SK-N-MC (cell line): ENCODE measurements around the gene GID8.
"Not testable (repeated sequence)": the region's sequence is repeated elsewhere in the genome, so short reads cannot be mapped to it uniquely, and the experiment has no call there.

Experiments used
- DNase-seq: peaks from one replicate; pipeline ENCODE4 v3.0.0-alpha.2; 2011; ENCODE audit warnings: low read depth, low spot score
- H3K27ac ChIP-seq: fragments of 200-600 bp; sonication (generic); 2 replicates; pipeline ENCODE4 v1.5.1; 2016; ENCODE audit warnings: mixed run types
- H3K36me3 ChIP-seq: fragments of 200-600 bp; sonication (generic); 2 replicates; pipeline ENCODE4 v1.6.1; 2017; ENCODE audit warnings: antibody characterized with exemption, low read length, mixed read lengths; ENCODE audit not compliant: insufficient read depth
- H3K4me3 ChIP-seq: fragments of 200-600 bp; sonication (generic); 2 replicates; pipeline ENCODE4 v1.5.1; 2016
- H3K9ac ChIP-seq: fragments of 200-600 bp; sonication (generic); 2 replicates; pipeline ENCODE4 v1.8.0; 2017; ENCODE audit warnings: mixed run types, mixed read lengths; ENCODE audit not compliant: insufficient read length
- H3K9me3 ChIP-seq: fragments of 200-600 bp; sonication (generic); 2 replicates; pipeline ENCODE4 v1.6.1; 2017; ENCODE audit warnings: low read depth, mild to moderate bottlenecking, antibody characterized with exemption, low read length, moderate library complexity, mixed read lengths
- EZH2 ChIP-seq: fragments of 200-600 bp; sonication (generic); IDR thresholded peaks from one replicate; pipeline ENCODE4 v1.6.1; 2017; ENCODE audit warnings: antibody characterized with exemption
- FOXP2 ChIP-seq: optimal IDR thresholded peaks from 2 replicates; pipeline ENCODE3; 2011; ENCODE audit warnings: mild to moderate bottlenecking, moderate library complexity; ENCODE audit not compliant: insufficient read depth; ENCODE audit errors: extremely low read length, control extremely low read depth
- POLR2AphosphoS5 ChIP-seq: IDR thresholded peaks from 2 replicates; pipeline ENCODE4 v1.6.1; 2012; ENCODE audit warnings: mild to moderate bottlenecking, low read depth, low read length, borderline replicate concordance

Gene GID8

DNA sequence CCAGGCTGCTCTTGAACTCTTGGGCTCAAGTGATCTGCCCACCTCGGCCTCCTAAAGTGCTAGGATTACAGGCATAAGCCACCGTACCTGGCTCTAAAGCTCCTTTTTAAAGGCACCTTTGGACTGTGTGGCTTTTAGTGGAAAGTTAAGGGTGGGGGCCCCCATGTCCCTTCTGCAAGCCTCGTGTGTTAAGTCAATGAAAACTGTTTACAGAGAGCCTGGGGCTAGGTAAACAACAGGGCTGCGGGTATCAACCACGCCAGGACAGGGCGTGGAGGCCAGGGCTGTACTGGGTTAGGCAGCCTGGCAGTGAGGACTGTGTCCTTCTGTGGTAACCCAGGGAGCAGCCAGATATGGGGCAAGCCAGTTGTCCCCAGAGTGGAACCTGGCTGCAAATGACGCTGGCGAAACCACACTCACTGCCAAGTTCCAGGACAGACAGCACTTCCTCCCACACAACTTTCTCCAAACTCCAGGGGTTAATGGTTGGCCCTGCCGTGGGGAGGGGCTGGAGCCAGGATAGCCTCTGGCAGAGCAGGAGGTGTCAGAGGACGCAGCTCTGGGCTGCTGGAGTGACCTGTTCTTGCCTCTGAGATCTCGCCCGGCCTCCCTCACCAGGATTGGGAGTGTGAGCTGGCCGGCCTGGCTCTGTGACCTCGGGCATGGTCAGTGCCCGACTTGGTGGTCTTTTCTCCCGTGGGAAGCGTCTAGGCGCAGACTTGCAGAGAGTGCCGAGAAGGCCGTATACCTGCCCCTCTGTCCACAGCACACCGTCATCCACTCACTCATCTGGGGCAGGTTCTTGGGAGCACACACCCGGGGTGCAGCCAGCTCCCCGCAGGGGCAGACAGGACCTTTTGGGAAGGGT is 17.8 kb downstream of the GID8 start:
- TF ChIP-seq POLR2AphosphoS5, result no peak
- no peak for TF ChIP-seq EZH2
- no peak for TF ChIP-seq FOXP2
- H3K4me3 ChIP-seq, result no peak overlapping the region
- no peaks in the 10 kb centered on the region for H3K9me3 ChIP-seq
- H3K27ac ChIP-seq, result no peak overlapping the region
- no peak overlapping the region for H3K9ac ChIP-seq
- DNase-seq, result no peak
- no peaks in the 10 kb centered on the region for H3K36me3 ChIP-seq

DNA sequence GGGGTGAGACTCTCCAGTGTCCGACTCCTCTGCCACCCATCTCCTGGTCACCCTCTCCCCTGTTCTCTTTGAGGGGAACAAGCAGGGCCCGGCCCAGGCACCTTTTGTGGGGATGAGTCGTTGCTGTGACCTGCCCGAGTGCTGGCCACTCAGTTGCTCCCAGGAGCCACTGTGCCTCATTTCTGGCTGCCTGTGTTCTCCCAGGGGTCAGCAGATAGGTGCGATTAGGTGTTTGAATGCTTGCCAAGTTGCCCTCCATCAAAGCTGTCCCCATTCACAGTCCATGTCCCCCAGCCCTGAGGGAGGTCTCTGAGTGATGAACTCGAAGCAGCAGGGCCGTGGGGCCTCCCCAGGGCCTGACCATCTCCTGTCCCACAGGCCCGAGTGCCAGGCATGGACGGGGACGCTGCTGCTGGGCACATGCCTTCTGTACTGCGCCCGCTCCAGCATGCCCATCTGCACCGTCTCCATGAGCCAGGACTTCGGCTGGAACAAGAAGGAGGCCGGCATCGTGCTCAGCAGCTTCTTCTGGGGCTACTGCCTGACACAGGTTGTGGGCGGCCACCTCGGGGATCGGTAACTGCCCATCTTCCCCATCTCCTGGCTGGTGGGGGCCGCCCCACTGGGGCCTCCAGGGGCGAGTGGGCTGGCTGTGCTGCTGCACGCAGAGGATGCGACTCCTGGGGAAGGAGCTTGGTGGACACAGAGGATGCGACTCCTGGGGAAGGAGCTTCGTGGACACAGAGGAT is 18.6 kb downstream of the GID8 start:
- Histone ChIP-seq H3K9me3 (no peaks in the 10 kb centered on the region), H3K36me3 (no peaks in the 10 kb centered on the region), H3K27ac (no peak overlapping the region), H3K4me3 (no peak overlapping the region), H3K9ac (no peak overlapping the region)
- TF ChIP-seq FOXP2 (no peak), POLR2AphosphoS5 (no peak), EZH2 (no peak)
- DNase-seq, result no peak

DNA sequence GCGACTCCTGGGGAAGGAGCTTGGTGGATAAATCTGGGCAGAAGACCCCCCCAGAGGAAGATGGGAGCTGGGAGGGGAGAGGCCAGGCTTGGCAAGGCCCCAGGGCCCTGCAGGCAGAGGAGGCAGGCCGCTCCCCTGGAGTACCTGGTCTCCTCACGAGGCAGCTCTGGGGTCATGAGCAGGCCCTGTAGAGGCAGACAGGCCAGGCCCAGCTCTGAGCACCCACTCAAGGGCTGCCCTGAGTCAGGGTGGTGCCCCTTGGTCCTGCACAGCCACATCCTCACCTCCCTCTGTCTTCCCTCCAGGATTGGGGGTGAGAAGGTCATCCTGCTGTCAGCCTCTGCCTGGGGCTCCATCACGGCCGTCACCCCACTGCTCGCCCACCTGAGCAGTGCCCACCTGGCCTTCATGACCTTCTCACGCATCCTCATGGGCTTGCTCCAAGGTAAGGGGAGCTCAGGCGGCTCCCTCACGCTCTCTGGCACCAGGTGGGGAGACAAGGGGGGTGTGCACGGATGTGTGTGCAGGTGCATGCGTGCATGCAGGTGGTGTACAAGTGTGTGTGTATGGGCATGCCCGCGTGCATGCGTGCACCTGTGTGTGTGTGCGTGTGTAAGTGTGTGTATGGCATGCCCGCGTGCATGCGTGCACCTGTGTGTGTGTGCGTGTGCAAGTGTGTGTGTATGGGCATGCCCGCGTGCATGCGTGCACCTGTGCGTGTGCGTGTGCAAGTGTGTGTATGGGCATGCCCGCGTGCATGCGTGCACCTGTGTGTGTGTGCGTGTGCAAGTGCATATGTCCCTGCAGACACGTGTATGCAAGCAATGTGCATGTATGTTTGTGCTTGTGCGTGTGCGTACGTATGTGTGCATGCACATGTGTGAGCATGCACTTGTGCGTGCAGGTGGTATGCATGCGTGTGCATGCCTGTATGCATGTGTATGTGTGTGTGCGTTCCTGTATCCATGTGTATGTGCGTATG is 19.5 kb downstream of the GID8 start:
- H3K36me3 ChIP-seq, result no peaks in the 10 kb centered on the region
- H3K4me3 ChIP-seq, result no peak overlapping the region
- H3K27ac ChIP-seq, result no peak overlapping the region
- no peak for TF ChIP-seq POLR2AphosphoS5
- no peak for TF ChIP-seq EZH2
- no peak for TF ChIP-seq FOXP2
- H3K9me3 ChIP-seq, result no peaks in the 10 kb centered on the region
- no peak for DNase-seq
- H3K9ac ChIP-seq, result no peak overlapping the region

DNA sequence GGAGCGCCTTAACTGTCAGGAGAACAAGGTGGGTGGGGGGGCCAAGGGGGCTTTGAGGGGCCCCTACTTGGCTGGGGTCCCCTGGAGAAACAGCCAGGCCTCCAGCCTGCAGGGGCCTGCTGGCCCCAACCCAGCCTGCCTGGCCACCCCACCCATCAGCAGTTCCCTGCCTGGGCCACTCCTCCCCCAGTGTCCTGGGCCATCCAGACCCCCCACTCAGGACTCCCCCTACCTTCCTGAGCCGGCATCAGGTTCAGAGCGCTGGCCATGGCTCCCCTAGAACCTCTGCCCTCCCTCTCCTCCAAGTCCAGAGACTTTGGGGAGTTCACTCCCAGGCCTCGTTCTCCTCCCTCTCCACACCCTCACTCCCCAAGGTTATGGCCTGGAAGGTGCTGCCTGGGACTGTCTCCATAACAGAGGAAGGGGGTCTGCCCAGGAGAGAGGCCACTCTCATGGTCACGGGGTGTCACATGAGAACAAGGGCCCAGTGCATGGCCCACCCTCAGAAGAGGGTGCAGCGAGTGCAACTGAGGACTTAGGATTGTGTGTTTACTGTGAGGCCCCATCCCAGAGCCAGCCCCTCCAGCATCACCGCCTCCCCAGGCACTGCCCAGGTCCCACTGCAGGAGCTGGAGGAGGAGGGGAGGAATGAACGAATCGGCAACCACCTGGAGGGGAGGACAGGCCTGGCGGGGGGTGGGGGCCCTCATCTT is 20.6 kb downstream of the GID8 start:
- no peak for DNase-seq
- TF ChIP-seq EZH2, result no peak
- TF ChIP-seq FOXP2, result no peak
- no peak for TF ChIP-seq POLR2AphosphoS5
- H3K9me3 ChIP-seq, result no peaks in the 10 kb centered on the region
- no peak overlapping the region for H3K27ac ChIP-seq
- no peak overlapping the region for H3K9ac ChIP-seq
- H3K4me3 ChIP-seq, result no peak overlapping the region
- H3K36me3 ChIP-seq, result no peaks in the 10 kb centered on the region

DNA sequence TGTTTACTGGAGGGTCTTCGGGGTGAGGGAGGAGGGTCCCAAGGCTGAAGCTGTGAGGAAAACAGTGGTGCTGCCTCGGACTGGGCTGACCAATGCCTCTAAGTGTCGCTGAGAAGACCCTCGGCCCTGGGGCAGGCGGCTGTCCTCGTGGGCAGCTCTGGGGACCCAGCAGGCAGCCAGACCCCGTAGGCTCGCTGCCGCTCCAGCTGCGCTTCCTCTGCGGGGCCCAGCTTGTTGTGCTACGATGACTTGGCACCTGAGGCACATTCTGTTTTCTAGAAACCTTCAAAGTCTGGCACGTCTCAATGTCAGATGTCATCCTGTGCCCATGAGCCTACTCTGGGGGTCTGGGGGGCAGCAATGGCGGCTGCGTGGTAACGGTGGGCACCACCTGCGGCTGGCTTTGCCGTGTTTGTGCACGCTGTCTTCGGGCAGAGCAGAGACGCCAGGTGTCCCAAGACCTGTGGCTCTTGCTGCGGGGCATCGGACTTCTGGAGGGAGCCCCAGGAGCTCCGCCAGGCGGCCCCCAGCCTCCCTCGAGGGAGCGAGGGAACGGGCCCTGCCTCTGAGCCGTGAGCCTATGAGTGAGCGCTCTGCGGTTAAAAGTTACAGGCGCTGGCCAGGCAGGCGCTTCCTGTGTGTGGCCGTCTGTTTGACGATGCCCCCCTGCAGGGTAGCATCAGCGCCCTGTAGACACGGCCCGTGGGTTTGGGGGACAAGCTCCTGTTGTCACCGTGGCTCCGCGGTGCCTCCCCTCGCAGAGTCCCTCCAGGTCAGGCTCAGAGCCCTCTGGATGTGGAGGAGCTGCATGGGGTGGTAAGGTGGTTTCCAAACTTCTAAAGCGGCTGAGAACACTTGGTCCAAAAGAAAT is 21.4 kb downstream of the GID8 start:
- TF ChIP-seq EZH2 (no peak), POLR2AphosphoS5 (no peak), FOXP2 (no peak)
- H3K27ac ChIP-seq, result no peak overlapping the region
- no peak overlapping the region for H3K4me3 ChIP-seq
- H3K9me3 ChIP-seq, result no peaks in the 10 kb centered on the region
- no peaks in the 10 kb centered on the region for H3K36me3 ChIP-seq
- H3K9ac ChIP-seq, result no peak overlapping the region
- DNase-seq, result no peak

DNA sequence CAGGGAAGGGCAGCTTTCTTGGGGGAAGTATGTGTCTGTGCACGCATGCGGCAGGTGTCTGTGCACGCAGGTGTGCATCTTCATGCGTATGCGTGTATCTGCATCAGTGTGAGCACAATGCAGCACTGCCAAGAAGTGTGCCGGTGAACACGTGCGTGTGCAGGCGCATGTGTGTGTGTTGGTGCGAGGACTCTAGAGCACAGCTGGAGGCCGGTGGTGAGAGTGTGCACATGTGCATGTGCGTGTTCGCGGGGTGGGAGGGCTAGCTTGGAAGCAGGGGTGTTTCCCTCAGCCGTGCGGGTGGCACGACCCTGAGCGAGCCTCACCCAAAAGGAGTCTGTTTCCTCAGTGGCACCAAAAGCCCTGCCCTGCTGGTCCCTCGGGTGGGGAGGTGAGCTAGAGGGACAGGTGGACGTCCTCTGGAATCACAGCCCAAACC is 22.1 kb downstream of the GID8 start:
- Histone ChIP-seq H3K9me3 (no peaks in the 10 kb centered on the region), H3K36me3 (no peaks in the 10 kb centered on the region), H3K27ac (no peak overlapping the region), H3K4me3 (no peak overlapping the region), H3K9ac (no peak overlapping the region)
- TF ChIP-seq POLR2AphosphoS5, result no peak
- TF ChIP-seq EZH2, result no peak
- no peak for TF ChIP-seq FOXP2
- DNase-seq, result no peak

DNA sequence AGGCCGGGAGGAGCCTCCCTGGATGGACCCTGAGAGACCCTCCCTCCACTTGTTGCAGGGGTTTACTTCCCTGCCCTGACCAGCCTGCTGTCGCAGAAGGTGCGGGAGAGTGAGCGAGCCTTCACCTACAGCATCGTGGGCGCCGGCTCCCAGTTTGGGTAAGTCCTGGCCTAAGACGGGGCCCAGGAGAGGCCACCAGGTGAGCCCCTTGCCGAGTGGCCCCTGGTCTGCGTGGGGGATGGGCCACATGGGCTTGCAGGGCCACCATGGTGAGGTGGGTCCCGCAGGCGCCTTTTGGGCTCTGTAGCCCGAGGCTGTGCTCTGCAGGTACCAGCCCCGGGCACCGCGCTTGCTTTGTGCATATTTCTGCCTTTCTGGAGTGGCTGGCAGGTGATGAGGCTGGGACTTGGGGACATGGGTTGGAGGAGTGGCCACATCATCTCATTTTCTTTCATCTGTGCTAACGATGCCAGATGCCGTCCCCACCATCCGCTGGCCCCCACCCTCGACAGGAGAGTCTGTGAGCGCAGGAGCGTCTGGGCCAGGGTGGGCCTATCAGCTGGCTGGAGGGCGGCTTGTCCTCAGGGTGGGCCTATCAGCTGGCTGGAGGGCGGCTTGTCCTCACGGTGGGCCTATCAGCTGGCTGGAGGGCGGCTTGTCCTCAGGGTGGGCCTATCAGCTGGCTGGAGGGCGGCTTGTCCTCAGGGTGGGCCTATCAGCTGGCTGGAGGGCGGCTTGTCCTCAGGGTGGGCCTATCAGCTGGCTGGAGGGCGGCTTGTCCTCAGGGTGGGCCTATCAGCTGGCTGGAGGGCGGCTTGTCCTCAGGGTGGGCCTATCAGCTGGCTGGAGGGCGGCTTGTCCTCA is 22.7 kb downstream of the GID8 start:
- H3K36me3 ChIP-seq, H3K27ac ChIP-seq, H3K4me3 ChIP-seq, DNase-seq, H3K9me3 ChIP-seq, H3K9ac ChIP-seq: not testable (repeated sequence)
